EL (cell line): ENCODE measurements around the gene HTRA3.
A peak's percentile ranks its signal among the peaks of the same experiment; 100 is the strongest.

ENCODE experiments used
- DNase-seq: peaks from one replicate; pipeline ENCODE4 v3.0.0-alpha.2; 2016

HTRA3 gene

DNA sequence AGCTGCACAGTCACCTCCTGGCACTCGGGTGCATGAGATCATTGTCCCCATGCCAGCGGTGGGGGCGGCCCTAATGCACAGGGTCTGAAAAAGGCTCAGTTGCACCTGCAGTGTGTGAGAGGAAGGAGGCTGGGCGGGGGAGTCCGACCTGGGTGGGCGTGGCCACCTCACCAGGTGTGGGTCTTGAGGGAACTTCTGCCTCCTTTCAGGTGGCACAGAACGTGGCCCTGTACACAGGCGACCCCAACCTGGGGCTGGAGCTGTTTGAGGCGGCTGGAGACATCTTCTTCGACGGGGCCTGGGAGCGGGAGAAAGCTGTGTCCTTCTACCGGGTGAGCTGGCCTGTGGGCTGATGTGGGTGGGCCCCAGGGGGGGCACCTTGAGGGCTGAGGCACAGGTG is 34.3 kb upstream of the HTRA3 start:
- no peak for DNase-seq

DNA sequence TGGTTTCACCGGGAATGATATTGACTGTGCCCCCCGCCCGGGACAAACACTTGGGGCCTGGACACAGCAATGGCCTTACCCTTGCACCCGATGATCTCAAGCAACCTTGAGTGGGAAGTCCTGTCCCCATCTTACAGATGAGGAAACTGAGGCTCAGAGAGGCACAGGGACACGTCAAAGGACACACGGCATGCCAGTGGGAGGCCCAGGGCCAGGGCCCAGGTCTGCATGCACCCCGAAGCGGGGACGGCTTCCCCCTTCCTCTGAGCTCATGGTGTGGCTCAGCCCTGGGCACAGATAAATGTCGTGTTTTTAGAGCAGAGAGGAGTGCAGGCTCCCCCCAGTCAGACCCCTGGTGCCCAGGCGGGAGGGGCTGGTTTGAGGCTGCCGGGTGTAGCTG is 33.9 kb upstream of the HTRA3 start:
- DNase-seq, result no peak

DNA sequence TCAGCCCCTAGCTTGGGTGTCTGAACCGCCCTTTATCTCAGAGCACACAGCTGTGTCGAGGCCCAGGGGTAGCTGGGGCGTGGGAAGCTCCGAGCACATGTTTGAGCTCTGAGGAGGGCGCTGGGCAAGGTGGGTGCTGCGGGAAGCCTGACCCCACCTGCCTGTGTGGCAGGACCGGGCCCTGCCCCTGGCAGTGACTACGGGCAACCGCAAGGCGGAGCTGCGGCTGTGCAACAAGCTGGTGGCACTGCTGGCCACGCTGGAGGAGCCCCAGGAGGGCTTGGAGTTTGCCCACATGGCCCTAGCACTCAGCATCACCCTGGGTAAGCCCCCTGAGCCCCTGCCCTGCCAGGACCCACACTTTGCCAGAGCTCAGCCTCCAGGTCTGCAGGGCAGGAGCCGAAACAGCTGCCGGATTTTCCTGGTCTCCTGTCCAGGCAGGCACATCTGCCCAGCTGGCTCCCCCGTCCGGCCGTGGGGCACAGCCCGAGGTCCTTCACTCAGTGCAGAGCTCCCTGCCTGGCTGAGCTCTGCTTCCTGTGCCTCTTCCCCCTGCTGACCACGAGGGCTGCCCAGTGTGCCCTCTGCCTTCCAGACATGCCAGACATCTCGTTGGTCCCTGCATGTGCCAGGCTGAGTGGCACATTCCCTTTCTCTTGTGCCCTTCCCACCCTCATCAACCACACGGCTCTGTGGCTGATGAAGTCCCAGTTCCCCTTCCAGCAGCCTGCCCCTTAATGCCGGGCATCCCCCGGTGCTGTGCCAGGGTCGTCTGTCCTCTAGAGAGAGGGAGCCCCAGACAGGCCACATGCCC is 33.2 kb upstream of the HTRA3 start:
- no peak for DNase-seq

GRCh38 chr4:8236920-8237195 is 32.7 kb upstream of the HTRA3 start:
- no peak for DNase-seq

DNA sequence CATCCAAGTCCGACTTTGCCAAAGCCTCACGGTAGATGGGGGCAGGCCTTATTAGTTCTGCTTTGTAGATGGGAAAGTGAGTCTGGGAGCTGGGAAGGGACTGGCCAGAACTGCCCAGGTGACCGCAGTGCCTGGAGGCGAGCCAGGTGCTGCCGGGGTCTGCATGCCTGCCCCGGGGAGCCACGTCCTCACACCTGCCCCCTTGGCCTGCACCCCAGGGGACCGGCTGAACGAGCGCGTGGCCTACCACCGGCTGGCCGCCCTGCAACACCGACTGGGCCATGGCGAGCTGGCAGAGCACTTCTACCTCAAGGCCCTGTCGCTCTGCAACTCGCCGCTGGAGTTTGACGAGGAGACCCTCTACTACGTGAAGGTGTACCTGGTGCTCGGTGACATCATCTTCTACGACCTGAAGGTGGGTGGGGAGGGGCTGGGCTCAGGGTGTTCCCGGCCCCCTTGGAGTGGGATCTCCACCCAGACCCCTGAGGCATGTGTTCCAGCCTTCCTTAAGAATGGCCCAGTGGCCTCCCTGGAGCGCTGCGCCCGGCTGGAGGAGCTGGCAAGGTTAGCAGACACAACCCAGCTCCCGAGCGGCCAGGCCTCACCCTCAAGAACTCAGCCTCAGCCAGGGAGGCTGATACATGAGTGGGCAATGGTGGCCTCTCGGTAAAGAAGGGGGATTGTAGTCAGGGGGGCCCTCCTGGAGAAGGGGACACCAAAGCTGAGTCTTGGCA is 32.1 kb upstream of the HTRA3 start:
- no peak for DNase-seq

GRCh38 chr4:8238036-8238511 is 31.5 kb upstream of the HTRA3 start:
- DNase-seq, result no peak

GRCh38 chr4:8238515-8239053 is 31.0 kb upstream of the HTRA3 start:
- DNase-seq, result no peak

GRCh38 chr4:8239226-8239625 is 30.3 kb upstream of the HTRA3 start:
- no peak for DNase-seq

GRCh38 chr4:8239661-8240060 is 29.9 kb upstream of the HTRA3 start:
- DNase-seq, result no peak

DNA sequence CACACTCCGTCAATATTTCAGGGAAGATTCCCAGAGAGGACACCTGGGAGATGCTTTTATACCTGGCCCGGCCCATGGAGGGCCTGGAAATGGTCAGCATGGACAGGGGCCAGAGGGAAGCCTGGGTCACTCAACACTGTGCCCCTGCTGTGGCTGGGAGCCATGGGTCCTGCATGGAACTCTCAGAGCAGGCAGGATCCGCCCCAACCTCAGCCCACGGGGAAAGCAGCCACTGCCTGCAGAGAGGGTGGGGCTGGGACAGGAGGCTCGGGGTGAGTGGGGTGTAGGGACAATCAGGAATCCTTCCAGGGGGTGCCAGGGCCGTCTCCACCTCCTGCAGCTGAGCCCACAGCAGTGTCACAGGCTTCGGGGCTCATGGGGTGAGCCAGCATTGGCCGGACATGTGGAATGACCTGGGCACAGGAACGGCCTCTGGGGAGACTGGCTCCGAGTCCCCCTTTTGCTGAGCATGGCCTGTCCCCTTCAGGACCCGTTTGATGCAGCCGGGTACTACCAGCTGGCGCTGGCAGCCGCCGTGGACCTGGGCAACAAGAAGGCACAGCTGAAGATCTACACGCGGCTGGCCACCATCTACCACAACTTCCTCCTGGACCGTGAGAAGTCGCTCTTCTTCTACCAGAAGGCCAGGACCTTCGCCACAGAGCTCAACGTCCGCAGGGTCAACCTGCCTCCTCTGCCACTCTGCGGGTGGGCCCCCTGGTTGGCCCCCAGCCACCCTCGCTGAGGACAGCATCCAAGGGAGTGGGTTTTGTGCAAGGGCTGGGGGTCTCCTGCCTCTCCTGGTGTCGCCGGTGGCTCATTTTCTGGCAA is 29.1 kb upstream of the HTRA3 start:
- no peak for DNase-seq

DNA sequence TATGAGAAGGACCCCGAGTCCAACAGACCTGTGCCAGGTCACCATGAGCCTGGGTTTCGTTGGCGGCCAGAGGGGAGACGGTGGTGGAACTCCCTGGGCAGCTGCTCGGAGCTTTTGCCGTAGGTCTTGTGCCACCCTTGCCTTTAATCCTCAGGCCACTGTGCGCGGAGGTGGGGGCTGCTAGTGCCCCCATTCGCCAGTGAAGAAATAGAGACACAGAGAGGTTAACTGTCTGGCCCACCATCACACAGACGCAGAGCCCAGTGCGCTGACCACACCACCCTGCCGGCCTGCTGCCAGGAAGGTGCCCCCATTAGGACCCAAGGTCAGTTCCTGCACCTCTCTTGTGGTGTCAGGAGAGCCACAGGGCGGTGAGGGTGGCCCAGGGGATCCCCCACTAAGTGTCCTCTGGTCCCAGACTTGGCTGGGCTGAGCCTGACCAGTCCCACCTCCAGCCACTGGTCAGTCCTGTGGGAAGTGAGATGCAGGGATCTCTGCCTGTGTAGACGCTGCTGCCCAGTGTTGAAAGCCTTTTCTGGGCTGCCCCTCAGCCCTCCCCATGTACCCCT is 28.3 kb upstream of the HTRA3 start:
- no peak for DNase-seq

DNA sequence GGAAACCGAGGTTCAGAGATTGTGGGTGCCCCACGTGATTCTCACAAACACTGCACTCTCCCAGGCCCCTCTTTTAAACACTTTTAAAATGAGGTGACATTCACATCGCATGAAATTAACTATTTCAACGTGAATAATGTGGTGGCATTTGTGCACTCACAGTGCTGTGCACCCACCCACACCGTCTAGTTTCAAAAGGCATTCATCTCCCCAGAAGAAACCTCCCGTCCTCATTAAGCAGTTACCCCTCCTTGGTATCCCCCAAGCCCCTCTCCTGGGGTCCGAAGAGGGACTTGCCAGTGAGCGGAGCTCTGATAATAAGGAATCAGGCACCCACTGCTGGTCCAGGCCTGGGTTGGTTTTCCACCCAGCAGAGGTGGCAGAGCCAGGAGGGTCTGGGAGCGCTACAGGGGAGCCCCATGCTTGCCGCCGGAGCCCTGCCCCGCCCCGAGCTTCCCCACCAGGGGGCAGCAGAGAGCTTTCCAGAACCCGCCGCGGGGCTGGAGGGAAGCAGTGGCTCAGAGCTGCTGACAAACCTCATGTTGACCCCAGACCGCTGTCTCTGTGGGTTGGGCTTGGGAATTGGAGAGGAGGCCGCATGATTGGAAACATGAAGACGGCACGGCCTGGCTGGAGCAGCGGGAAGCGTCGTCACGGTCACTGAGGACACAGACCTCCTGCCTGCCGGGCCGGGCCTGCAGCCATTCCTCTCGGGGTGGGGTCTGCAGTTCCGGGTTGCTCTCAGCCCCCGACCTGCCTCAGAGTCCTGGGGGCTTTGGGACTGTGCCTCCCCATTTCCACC is 27.5 kb upstream of the HTRA3 start:
- DNase-seq, result peak; percentile 88

DNA sequence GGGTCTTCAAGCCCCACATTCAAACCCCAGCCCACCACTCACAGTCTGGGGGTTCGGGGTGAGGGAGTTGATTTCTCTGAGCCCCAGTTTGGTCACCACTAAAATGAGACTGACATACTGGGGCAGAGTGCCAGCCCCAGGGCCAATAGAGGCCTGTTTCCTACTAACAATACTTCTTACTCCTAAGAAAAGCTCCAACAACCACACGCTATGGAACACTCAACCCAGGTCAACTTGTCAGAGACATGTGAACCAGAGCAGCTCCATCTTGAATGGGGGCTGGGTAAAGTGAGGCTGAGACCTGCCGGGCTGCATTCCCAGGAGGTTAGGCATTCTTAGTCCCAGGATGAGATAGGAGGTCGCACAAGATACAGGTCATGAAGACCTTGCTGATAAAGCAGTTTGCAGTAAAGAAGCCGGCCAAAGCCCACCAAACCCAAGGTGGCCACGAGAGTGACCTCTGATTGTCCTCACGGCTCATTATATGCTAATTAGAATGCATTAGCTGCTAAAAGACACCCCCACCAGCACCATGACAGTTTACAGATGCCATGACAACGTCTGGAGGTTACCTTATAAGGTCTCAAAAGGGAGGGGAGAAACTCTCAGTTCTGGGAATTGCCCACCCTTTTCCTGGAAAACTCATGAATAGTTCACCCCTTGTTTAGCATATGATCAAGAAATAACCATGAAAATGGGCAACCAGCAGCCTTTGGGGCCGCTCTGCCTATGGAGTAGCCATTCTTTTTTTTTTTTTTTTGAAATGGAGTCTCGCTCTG is 26.6 kb upstream of the HTRA3 start:
- no peak for DNase-seq

DNA sequence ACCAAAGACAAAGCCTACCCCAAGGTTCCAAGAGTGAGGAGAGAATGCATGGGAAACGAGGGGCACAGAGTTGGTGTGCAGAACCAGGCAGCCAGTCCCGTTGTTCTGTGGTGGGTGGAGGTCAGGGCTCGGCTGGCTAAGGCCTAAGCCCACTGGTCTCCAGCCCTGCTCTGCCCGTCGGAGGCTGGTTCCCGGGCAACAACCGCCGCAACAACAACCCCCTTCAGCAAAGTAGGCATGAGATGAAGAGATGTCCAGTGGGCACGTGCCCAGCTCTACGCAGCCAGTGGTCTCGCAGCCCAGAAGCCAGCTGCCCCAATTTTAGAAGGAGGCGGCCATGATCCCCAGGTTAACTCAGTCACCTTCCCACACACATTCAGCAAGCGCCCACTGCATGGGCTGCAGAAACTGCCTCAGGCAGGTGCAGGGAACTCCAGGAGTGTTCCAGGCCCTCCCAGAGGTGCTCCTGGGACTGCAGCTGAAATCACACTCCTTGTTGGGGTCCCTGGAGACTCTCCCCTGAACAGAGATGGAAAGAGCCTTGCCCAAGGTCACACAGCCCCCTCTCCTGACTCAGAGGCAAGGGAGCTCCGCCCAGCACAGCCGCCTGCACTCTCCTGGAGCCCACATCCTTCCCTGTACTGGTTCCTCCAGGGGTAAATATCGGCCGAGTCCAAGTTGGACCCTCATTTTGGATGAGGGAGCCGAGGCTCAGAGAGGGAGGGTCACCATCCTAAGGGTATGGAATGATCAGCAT is 25.4 kb upstream of the HTRA3 start:
- DNase-seq, result no peak

DNA sequence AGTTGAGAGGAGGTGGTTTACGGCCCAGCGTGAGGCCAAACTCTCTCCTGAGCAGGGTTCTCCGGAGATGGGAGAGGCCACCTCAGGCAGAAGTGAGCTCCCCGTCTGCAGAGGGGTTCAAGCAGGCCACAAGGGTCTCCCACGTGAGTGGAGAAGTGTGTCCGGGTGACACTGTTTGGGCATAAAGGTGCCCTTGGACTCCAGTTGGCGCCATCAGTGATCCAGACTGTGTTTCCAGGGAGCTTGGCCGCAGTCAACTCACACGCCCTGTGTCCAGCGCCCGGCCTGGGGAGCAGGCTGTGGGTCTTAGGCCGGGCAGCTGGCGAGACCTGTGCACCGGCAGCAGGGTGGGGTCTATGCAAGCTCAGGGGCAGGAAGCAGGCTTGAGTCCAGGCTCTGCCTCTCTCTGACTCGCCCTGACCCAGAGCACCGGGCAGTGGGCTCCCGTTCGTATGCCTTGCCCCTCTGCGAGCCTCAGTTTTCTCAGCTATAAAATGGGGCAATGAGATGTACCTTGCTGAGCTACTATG is 24.6 kb upstream of the HTRA3 start:
- no peak for DNase-seq

DNA sequence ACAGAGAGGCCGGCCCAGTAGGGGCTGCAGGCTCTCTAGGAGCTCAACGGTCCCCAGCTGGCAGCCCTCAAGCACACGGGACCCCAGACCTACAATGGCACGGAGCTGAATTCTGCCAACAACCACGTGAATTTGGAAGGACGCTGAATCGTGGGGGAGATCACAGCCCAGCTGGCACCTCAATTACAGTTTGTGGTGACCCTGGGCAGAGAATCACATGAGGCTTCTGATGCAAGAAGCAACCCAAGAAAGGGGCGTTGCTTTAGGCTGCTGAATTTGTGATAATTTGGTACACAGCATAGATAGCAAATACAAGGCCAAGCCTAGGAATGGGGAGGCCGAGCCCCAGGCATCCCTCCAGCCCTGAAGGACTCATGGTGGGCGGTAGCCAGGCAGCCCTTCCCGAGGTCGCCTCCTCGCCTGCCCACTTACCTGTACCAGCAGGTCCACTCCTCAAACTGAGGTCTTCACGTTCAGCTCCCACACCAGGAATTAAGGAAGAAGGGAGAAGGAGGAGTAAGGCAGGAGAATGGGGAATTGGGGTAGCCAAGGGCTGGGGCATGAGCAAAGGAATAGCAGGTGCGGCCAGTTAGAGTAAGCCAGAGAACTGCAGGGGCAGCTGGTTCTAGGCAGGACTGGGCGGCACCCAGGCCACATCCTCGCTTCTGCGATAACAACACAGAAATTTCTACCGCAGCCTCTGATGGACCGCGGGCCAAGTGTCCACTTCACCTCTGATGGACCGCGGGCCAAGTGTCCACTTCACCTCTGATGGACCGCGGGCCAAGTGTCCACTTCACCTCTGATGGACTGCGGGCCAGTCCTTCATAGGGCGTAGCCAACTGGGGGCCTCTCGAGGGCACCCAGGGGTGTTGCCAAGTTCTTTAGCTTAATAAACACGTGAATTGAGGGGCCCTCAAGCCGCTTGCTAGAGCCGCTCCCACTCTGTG is 23.4 kb upstream of the HTRA3 start:
- no peak for DNase-seq

DNA sequence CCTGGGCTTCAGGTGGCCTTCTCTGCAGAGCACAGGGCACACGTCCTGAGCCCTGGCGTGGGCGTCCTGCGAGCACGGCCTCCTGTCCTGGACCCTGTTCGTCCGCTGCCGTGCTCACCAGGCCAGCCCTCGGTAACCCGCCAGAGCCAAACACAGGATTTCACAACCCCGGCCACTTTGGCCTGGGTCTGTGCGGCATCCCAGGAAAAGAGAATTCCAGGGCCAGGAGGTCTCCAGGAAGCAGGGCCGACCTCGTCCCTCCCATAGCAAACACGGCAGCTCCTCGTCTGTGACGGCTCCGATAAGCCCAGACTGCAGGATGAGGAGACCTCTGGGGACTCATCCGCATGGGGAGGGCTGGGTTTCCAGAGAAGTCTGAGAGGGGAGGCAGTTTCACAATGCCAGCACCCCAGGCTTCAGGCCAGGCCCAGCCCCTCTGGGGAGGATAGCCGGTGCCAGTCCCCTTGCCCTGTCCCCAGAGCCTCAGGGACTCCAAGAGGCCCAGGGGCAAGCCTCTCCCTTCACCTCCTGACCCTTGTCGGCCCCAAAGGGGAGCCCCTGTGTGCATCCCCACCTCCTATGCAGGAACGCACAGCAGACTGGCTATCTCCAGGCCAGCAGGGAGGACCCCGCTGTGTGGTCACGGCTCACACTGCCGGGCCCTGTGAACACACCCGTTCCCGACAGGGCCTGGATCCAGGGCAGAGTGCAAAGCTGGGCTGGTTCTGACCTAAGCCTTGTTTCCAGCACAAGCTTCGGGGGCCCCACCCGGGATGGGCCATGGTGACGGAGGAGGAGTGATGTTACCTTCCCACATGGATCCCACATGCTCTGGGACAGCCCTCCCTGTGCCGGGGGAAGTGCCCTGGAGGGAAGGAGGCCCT is 22.3 kb upstream of the HTRA3 start:
- no peak for DNase-seq

DNA sequence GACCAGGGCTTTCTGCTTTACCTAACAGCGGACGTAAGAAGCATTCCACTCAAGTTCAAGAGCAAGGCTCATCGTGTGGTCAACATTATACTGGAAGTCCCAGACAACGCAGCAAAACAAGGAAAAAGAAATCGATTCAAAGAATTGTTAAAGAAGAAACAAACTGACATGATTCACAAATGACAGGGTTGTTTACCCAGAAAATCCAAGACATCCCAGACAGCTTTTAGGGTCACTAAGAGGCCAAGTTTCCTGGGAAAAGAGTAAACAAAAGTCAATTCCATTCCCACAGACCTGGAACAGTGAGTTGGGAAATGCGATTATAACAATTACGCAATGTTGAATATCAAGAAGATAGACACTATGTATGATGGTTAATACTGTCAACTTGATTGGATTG is 21.5 kb upstream of the HTRA3 start:
- DNase-seq, result no peak
